ENCODE results near the gene DLGAP1. TPM values are rescaled to one million over a fixed set of nuclear protein-coding genes. Genes with fewer than 3 reads are reported as not detected.
A peak's percentile ranks its signal among the peaks of the same experiment; 100 is the strongest.

The DLGAP1 gene
- total and polyA plus RNA-seq, 2 of the 13 experiments (the other 11 are each of a cell fraction or from before 2014, with no cell fraction given), result 0.01 TPM; not detected in 1

DNA sequence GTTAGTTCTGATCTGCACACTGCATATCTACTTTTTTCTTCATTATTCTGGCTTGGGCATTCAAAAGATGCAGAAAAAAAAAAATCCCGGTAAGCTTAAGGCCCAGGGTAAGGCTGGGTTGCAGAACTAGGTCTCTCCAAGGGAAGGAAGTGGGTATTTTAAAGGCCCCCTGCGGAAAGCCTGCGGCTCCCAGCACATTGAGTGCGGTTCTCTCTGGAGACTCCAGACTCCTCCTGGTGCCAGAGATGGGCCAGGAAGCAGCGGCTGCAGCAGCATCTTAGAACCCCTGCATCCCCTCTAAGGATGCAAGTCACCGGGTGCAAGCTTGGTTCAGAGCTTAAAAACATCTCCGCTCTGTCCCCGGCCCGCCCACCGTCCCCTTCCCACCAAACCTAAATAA, 955.6 kb downstream of the DLGAP1 start:
- Histone ChIP-seq H3K36me3 (replicated peaks in 1 of 2; ENCODE audit: control insufficient read depth in 1 of 2, insufficient read depth in 2 of 2, low read length in 2 of 2) (no peaks in the 10 kb centered on the region), H2AFZ (ENCODE audit: low read length) (no peak overlapping the region), H3K27ac (ENCODE audit: extremely low read length, insufficient read depth, low read length) (no peak overlapping the region), H3K4me2 (ENCODE audit: low read depth, low read length) (peak overlapping the region; percentile 55), H3K27me3 (ENCODE audit: control insufficient read depth in 1 of 2, insufficient read depth in 2 of 2, low read length in 2 of 2) (peaks cover 0 to 45% of the 10 kb centered on the region in 2 experiments; a peak in 4 of 5 replicates), H4K20me1 (ENCODE audit: insufficient read depth, low read length) (no peaks in the 10 kb centered on the region), H3K4me3 (replicated peaks in 1 of 3; ENCODE audit: insufficient read depth in 1 of 3, low read depth in 2 of 3, low read length in 3 of 3) (peak overlapping the region in 2 of 3 experiments; percentile 26 to 50; a peak in 1 of 6 replicates), H3K9ac (ENCODE audit: insufficient read depth, low read depth, low read length) (no peak overlapping the region), H3K4me1 (ENCODE audit: insufficient read depth, low read length) (peaks cover 17% of the 10 kb centered on the region), H3K9me3 (ENCODE audit: low read length) (no peaks in the 10 kb centered on the region), H3K79me2 (ENCODE audit: insufficient read depth, low read length) (no peaks in the 10 kb centered on the region)
- intact Hi-C loops (cut with micrococcal nuclease; ENCODE audit: unreplicated experiment), result no loop called here
- in situ Hi-C loops (cut with HindIII; ENCODE audit: extremely low pct_ligation_motif_present, low pct_unique_long_range_greater_than_20kb), result loop anchor here (25.0 kb wide), 1 partner anchor 112 kb away; no protein-coding TSS in a partner anchor
- POLR2A ChIA-PET, result no interaction called here
- no TSS peak for BruUV-seq (replicated peaks)
- DNase-seq (ENCODE audit: low spot score), result no peak
- FAIRE-seq, result no peak
- TF ChIP-seq NCOA1 (CRISPR knock-in tag; IDR thresholded peaks at IDR 0.05), result no peak
- TF ChIP-seq ZNF451 (CRISPR knock-in tag; IDR thresholded peaks at IDR 0.05), result no peak
- no peak for TF ChIP-seq NR3C1 (CRISPR knock-in tag; IDR thresholded peaks at IDR 0.05)
- no peak for TF ChIP-seq SPEN (CRISPR knock-in tag; IDR thresholded peaks at IDR 0.05; ENCODE audit: low read depth)
- TF ChIP-seq ZFP36L2 (CRISPR knock-in tag; IDR thresholded peaks at IDR 0.05), result no peak
- no peak for TF ChIP-seq ZNF782 (CRISPR knock-in tag; IDR thresholded peaks at IDR 0.05; ENCODE audit: borderline replicate concordance)
- TF ChIP-seq, protein P1, sequence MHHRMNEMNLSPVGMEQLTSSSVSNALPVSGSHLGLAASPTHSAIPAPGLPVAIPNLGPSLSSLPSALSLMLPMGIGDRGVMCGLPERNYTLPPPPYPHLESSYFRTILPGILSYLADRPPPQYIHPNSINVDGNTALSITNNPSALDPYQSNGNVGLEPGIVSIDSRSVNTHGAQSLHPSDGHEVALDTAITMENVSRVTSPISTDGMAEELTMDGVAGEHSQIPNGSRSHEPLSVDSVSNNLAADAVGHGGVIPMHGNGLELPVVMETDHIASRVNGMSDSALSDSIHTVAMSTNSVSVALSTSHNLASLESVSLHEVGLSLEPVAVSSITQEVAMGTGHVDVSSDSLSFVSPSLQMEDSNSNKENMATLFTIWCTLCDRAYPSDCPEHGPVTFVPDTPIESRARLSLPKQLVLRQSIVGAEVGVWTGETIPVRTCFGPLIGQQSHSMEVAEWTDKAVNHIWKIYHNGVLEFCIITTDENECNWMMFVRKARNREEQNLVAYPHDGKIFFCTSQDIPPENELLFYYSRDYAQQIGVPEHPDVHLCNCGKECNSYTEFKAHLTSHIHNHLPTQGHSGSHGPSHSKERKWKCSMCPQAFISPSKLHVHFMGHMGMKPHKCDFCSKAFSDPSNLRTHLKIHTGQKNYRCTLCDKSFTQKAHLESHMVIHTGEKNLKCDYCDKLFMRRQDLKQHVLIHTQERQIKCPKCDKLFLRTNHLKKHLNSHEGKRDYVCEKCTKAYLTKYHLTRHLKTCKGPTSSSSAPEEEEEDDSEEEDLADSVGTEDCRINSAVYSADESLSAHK (CRISPR knock-in tag; IDR thresholded peaks at IDR 0.05; ENCODE audit: borderline replicate concordance), result no peak
- no peak for TF ChIP-seq RBAK (CRISPR knock-in tag; IDR thresholded peaks at IDR 0.05)
- TF ChIP-seq HDAC1 (CRISPR knock-in tag; IDR thresholded peaks at IDR 0.05), result no peak
- no peak for TF ChIP-seq GATAD2A (CRISPR knock-in tag; IDR thresholded peaks at IDR 0.05)
- TF ChIP-seq, protein P2, sequence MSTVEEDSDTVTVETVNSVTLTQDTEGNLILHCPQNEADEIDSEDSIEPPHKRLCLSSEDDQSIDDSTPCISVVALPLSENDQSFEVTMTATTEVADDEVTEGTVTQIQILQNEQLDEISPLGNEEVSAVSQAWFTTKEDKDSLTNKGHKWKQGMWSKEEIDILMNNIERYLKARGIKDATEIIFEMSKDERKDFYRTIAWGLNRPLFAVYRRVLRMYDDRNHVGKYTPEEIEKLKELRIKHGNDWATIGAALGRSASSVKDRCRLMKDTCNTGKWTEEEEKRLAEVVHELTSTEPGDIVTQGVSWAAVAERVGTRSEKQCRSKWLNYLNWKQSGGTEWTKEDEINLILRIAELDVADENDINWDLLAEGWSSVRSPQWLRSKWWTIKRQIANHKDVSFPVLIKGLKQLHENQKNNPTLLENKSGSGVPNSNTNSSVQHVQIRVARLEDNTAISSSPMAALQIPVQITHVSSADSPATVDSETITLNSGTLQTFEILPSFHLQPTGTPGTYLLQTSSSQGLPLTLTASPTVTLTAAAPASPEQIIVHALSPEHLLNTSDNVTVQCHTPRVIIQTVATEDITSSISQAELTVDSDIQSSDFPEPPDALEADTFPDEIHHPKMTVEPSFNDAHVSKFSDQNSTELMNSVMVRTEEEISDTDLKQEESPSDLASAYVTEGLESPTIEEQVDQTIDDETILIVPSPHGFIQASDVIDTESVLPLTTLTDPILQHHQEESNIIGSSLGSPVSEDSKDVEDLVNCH (CRISPR knock-in tag; IDR thresholded peaks at IDR 0.05), result no peak
- TF ChIP-seq RAD51 (IDR thresholded peaks at IDR 0.05; ENCODE audit: borderline replicate concordance), result no peak
- TF ChIP-seq, protein P3, sequence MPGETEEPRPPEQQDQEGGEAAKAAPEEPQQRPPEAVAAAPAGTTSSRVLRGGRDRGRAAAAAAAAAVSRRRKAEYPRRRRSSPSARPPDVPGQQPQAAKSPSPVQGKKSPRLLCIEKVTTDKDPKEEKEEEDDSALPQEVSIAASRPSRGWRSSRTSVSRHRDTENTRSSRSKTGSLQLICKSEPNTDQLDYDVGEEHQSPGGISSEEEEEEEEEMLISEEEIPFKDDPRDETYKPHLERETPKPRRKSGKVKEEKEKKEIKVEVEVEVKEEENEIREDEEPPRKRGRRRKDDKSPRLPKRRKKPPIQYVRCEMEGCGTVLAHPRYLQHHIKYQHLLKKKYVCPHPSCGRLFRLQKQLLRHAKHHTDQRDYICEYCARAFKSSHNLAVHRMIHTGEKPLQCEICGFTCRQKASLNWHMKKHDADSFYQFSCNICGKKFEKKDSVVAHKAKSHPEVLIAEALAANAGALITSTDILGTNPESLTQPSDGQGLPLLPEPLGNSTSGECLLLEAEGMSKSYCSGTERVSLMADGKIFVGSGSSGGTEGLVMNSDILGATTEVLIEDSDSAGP (CRISPR knock-in tag; IDR thresholded peaks at IDR 0.05; ENCODE audit: borderline replicate concordance), result no peak
- TF ChIP-seq PAF1 (CRISPR knock-in tag; IDR thresholded peaks at IDR 0.05), result no peak
- TF ChIP-seq ZNF232 (CRISPR knock-in tag; IDR thresholded peaks at IDR 0.05; ENCODE audit: borderline replicate concordance), result no peak
- CTCF ChIA-PET (ENCODE audit: low intra/inter-chr PET ratio, low total read pairs), result no interaction called here
- ATAC-seq, result peak; percentile 59
- 54% methylated on average over 9 of the region's 10 CpGs for WGBS (ENCODE audit: low lambda C conversion rate)

Data from HepG2 (cell line).